Sigmoid colon (tissue), 4 donors: ENCODE results near the gene RNF17.

Experiments
- CTCF ChIP-seq, 4 experiments: fragments of 450-650 bp in 3 of 4; fragments of 200-600 bp in 1 of 4; IDR thresholded peaks; one replicate each; pipeline ENCODE4 v1.5.1; 2016 to 2019; ENCODE audit warnings: antibody characterized with exemption in 4 of 4, mild to moderate bottlenecking in 3 of 4, moderate library complexity in 2 of 4
- EP300 ChIP-seq, 4 donors: sonication (generic); formaldehyde crosslinking; IDR thresholded peaks; one replicate each; pipeline ENCODE4 v1.6.1; 2017; ENCODE audit warnings: antibody characterized with exemption in 4 of 4
- POLR2A ChIP-seq, 2 donors: fragments of 450-650 bp; IDR thresholded peaks; one replicate each; pipeline ENCODE4 v1.6.1; 2016; ENCODE audit warnings: antibody characterized with exemption in 2 of 2, mild to moderate bottlenecking in 2 of 2, moderate library complexity in 2 of 2

GRCh38 chr13:24887759-24888158, 123.8 kb downstream of the RNF17 start:
- TF ChIP-seq CTCF (IDR thresholded peaks at IDR 0.05) (no peak), POLR2A (IDR thresholded peaks at IDR 0.05) (no peak), EP300 (IDR thresholded peaks at IDR 0.05) (no peak)
